Sigmoid colon (tissue), 4 donors: ENCODE data around the gene CCDC152.

ENCODE experiments used
- EP300 ChIP-seq, 4 donors: sonication (generic); formaldehyde crosslinking; IDR thresholded peaks; one replicate each; pipeline ENCODE4 v1.6.1; 2017; ENCODE audit warnings: antibody characterized with exemption in 4 of 4
- POLR2A ChIP-seq, 2 donors: fragments of 450-650 bp; IDR thresholded peaks; one replicate each; pipeline ENCODE4 v1.6.1; 2016; ENCODE audit warnings: antibody characterized with exemption in 2 of 2, mild to moderate bottlenecking in 2 of 2, moderate library complexity in 2 of 2
- POLR2AphosphoS5 ChIP-seq, 4 donors: sonication (generic); formaldehyde crosslinking; IDR thresholded peaks; one replicate each; pipeline ENCODE4 v1.6.1; 2017; ENCODE audit warnings: antibody characterized with exemption in 4 of 4
- TF ChIP-seq, protein P1 (sequence below), 4 experiments: fragments of 450-650 bp in 3 of 4; fragments of 200-600 bp in 1 of 4; IDR thresholded peaks; one replicate each; pipeline ENCODE4 v1.5.1; 2016 to 2019; ENCODE audit warnings: antibody characterized with exemption in 4 of 4, mild to moderate bottlenecking in 3 of 4, moderate library complexity in 2 of 4

- TF ChIP-seq POLR2AphosphoS5 (IDR thresholded peaks at IDR 0.05) (no peak), EP300 (IDR thresholded peaks at IDR 0.05) (no peak), POLR2A (IDR thresholded peaks at IDR 0.05) (no peak)
- TF ChIP-seq, protein P1, sequence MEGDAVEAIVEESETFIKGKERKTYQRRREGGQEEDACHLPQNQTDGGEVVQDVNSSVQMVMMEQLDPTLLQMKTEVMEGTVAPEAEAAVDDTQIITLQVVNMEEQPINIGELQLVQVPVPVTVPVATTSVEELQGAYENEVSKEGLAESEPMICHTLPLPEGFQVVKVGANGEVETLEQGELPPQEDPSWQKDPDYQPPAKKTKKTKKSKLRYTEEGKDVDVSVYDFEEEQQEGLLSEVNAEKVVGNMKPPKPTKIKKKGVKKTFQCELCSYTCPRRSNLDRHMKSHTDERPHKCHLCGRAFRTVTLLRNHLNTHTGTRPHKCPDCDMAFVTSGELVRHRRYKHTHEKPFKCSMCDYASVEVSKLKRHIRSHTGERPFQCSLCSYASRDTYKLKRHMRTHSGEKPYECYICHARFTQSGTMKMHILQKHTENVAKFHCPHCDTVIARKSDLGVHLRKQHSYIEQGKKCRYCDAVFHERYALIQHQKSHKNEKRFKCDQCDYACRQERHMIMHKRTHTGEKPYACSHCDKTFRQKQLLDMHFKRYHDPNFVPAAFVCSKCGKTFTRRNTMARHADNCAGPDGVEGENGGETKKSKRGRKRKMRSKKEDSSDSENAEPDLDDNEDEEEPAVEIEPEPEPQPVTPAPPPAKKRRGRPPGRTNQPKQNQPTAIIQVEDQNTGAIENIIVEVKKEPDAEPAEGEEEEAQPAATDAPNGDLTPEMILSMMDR (IDR thresholded peaks at IDR 0.05), result no peak
Observed at GRCh38 chr5:42772265-42772993, 15.8 kb downstream of the CCDC152 start.
